GM19438 (cell line): ENCODE measurements around the gene EFNA1.
"Not testable (repeated sequence)": the region's sequence is repeated elsewhere in the genome, so short reads cannot be mapped to it uniquely, and the experiment has no call there.

Experiments
- ATAC-seq: cut with Tn5 transposase; IDR thresholded peaks from one replicate; pipeline ENCODE4 v1.9.1; 2021; ENCODE audit warnings: low read depth; ENCODE audit not compliant: unreplicated experiment

EFNA1 gene

GRCh38 chr1:155092131-155092530, 35.5 kb upstream of the EFNA1 start:
- ATAC-seq, result no peak

GRCh38 chr1:155092641-155093040, 35.0 kb upstream of the EFNA1 start:
- no peak for ATAC-seq

GRCh38 chr1:155093911-155094621, 33.6 kb upstream of the EFNA1 start:
- no peak for ATAC-seq

GRCh38 chr1:155094622-155094948, 33.1 kb upstream of the EFNA1 start:
- no peak for ATAC-seq

- ATAC-seq, result no peak
Observed at GRCh38 chr1:155099331-155099730, 28.3 kb upstream of the EFNA1 start.

GRCh38 chr1:155103325-155103724, 24.4 kb upstream of the EFNA1 start:
- no peak for ATAC-seq

- no peak for ATAC-seq
Observed at GRCh38 chr1:155104605-155105534, 22.8 kb upstream of the EFNA1 start.

- ATAC-seq, result no peak
Observed at GRCh38 chr1:155105604-155106011, 22.1 kb upstream of the EFNA1 start.

GRCh38 chr1:155106862-155107261, 20.8 kb upstream of the EFNA1 start:
- ATAC-seq, result no peak

GRCh38 chr1:155107309-155108264, 20.1 kb upstream of the EFNA1 start:
- no peak for ATAC-seq

GRCh38 chr1:155108296-155108695, 19.4 kb upstream of the EFNA1 start:
- ATAC-seq, result no peak

- ATAC-seq, result no peak
Observed at GRCh38 chr1:155110381-155110780, 17.3 kb upstream of the EFNA1 start.

- no peak for ATAC-seq
Observed at GRCh38 chr1:155110826-155111225, 16.9 kb upstream of the EFNA1 start.

- no peak for ATAC-seq
Observed at GRCh38 chr1:155113450-155113980, 14.2 kb upstream of the EFNA1 start.

GRCh38 chr1:155116113-155116764, 11.4 kb upstream of the EFNA1 start:
- ATAC-seq, result no peak

- no peak for ATAC-seq
Observed at GRCh38 chr1:155117610-155118009, 10.1 kb upstream of the EFNA1 start.

GRCh38 chr1:155118090-155118489, 9.6 kb upstream of the EFNA1 start:
- ATAC-seq, result not testable (repeated sequence)

GRCh38 chr1:155120253-155120652, 7.4 kb upstream of the EFNA1 start:
- no peak for ATAC-seq

GRCh38 chr1:155121249-155121648, 6.4 kb upstream of the EFNA1 start:
- no peak for ATAC-seq

GRCh38 chr1:155122308-155122707, 5.4 kb upstream of the EFNA1 start:
- ATAC-seq, result no peak
